ENCODE measurements around the gene TMEM201. TPM values are rescaled to one million over a fixed set of nuclear protein-coding genes. Genes with fewer than 3 reads are reported as not detected.

The TMEM201 gene
- total and polyA plus RNA-seq, 2 of the 8 experiments (the other 6 are each of a cell fraction or from before 2014, with no cell fraction given): 8.2 to 27.1 TPM

DNA sequence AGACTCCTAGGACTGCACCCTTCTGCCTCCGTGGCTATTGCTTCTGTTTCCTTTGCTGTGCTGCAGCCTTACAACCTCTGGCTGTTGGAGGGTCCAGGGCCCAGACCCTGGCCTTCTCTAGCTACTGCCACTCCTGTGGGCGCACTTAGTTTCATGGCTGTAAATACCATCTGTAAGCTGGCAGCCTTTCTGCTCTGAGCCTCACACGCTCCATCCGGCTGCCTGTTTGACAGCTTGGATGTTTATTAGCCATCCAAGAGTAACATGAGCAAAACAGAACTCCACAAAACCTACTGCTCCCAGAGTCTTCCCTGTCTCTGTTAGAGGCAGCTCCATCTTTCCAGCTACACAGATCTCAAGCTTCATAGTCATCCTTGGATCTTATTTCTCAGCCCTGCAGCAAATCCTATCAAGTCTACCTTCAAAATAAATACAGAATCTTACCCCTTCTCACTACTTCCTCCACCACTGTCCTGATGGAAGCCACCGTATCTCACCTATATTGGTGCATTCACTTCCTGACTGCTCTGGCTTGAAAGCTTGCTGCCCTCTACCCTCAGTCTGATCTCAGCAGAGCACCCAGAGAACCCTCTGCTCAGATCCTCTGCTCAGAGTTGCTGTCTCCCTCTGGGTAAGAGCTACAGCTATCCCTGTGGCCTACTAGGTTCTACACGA lies 30.3 kb upstream of the TMEM201 start:
- Histone ChIP-seq H2BK5ac (ENCODE audit: low read depth, low read length) (no peak overlapping the region), H4K8ac (ENCODE audit: extremely low read depth, insufficient read depth, low read length) (no peak overlapping the region), H3K27me3 (replicated peaks in 1 of 4; ENCODE audit: control insufficient read depth in 3 of 4, extremely low read depth in 1 of 4, insufficient read depth in 3 of 4, low read length in 3 of 4) (peaks cover 0 to 9% (median 3%) of the 10 kb centered on the region in 4 experiments; a peak in 3 of 7 replicates), H3K79me1 (ENCODE audit: low read depth, low read length) (no peaks in the 10 kb centered on the region), H3K14ac (ENCODE audit: insufficient read length) (no peak overlapping the region), H3K23me2 (ENCODE audit: low read depth, low read length) (no peaks in the 10 kb centered on the region; the same call in 1 of the 2 replicates), H4K5ac (ENCODE audit: insufficient read length, low read depth, low read length) (no peak overlapping the region), H3K4me2 (ENCODE audit: insufficient read depth in 1 of 2, low read depth in 2 of 2, low read length in 2 of 2) (no peak overlapping the region), H2BK120ac (replicated peaks; ENCODE audit: low read depth, low read length) (no peak overlapping the region), H3K27ac (ENCODE audit: low read depth, low read length) (no peak overlapping the region), H3K56ac (replicated peaks; ENCODE audit: insufficient read length, low read depth, low read length) (no peak overlapping the region), H2BK15ac (ENCODE audit: low read length) (no peak overlapping the region), H3K23ac (ENCODE audit: insufficient read length) (no peak overlapping the region), H3K4me3 (ENCODE audit: extremely low read depth in 1 of 4, insufficient read depth in 2 of 4, low read depth in 3 of 4, low read length in 4 of 4) (no peak overlapping the region), H3K36me3 (ENCODE audit: control insufficient read depth in 2 of 4, insufficient read depth in 4 of 4, low read length in 3 of 4) (peaks cover 4 to 46% (median 30%) of the 10 kb centered on the region in 4 experiments; a peak in 7 of 8 replicates), H3K18ac (ENCODE audit: extremely low read depth, low read length) (no peak overlapping the region), H2BK20ac (ENCODE audit: low read length) (no peak overlapping the region), H3K4me1 (replicated peaks in 1 of 4; ENCODE audit: control insufficient read depth in 3 of 4, insufficient read depth in 4 of 4, low read length in 3 of 4) (no peaks in the 10 kb centered on the region; a peak in 1 of 7 replicates), H2AK5ac (ENCODE audit: low read depth, low read length) (no peak overlapping the region), H3K9me3 (ENCODE audit: insufficient read depth in 2 of 2, low read depth in 1 of 2, low read length in 1 of 2) (no peaks in the 10 kb centered on the region), H2BK12ac (ENCODE audit: low read depth, low read length) (no peak overlapping the region), H3K9ac (replicated peaks in 1 of 4; ENCODE audit: extremely low read depth in 1 of 4, low read depth in 3 of 4, low read length in 3 of 4) (no peak overlapping the region), H4K20me1 (replicated peaks in 1 of 2; ENCODE audit: control insufficient read depth in 1 of 2, insufficient read depth in 2 of 2, low read length in 2 of 2) (peaks cover 0 to 22% of the 10 kb centered on the region in 2 experiments), H3K79me2 (ENCODE audit: control insufficient read depth in 1 of 2, insufficient read depth in 2 of 2, low read length in 2 of 2) (no peaks in the 10 kb centered on the region; a peak in 1 of 4 replicates), H3K4ac (replicated peaks; ENCODE audit: insufficient read length, low read depth, low read length) (no peak overlapping the region), H4K91ac (replicated peaks; ENCODE audit: insufficient read length, low read length) (no peak overlapping the region), H2AFZ (ENCODE audit: low read length) (no peak overlapping the region)
- DNase-seq (ENCODE audit: low read depth in 1 of 2, low spot score in 2 of 2) (no peak), FAIRE-seq (no peak)
- CTCF ChIA-PET (ENCODE audit: partially characterized antibody): interaction anchor here (0.6 to 1.9 kb wide), 6 partner anchors 12 to 326 kb away, joined by 3 to 9 read pairs (median 3); no protein-coding TSS in a partner anchor
- POLR2A ChIA-PET (ENCODE audit: partially characterized antibody): interaction anchor here (0.8 to 1.9 kb wide), 2 partner anchors 15 to 19 kb away, joined by 3 to 6 read pairs; partner anchors contain the start of gene SLC25A33
- 83% methylated on average over 6 of the region's 6 CpGs; no CpG with 5 or more reads in 1 of the 2 experiments for WGBS, 2 experiments (ENCODE audit: extremely low coverage in 1 of 2, insufficient coverage in 1 of 2, insufficient read length in 1 of 2, insufficient replicate concordance in 2 of 2, low coverage in 1 of 2, low lambda C conversion rate in 2 of 2, missing lambda C conversion rate in 1 of 2)
- TF ChIP-seq TAF1 (IDR thresholded peaks at IDR 0.05; ENCODE audit: low read depth, low read length) (no peak), CHD1 (IDR thresholded peaks at IDR 0.05; ENCODE audit: low read depth, low read length) (no peak), ZNF274 (IDR thresholded peaks at IDR 0.05; ENCODE audit: borderline replicate concordance, extremely low read depth, low read length) (no peak)
